Prostate gland (tissue), 2 donors: ENCODE results near the gene TP53BP2.

Experiments used
- POLR2AphosphoS5 ChIP-seq: sonication (generic); formaldehyde crosslinking; IDR thresholded peaks from one replicate; pipeline ENCODE4 v1.6.1; 2017; ENCODE audit warnings: antibody characterized with exemption
- TF ChIP-seq, protein P1 (sequence below), 4 experiments: fragments of 200-600 bp in 2 of 4; fragments of 450-650 bp in 2 of 4; sonication (generic) in 2 of 4; IDR thresholded peaks; 1 replicate in 3 of 4; 2 replicates in 1 of 4; pipeline ENCODE4 v1.5.1; 2016 to 2019; ENCODE audit warnings: antibody characterized with exemption in 4 of 4, mild to moderate bottlenecking in 2 of 4, moderate library complexity in 2 of 4

DNA sequence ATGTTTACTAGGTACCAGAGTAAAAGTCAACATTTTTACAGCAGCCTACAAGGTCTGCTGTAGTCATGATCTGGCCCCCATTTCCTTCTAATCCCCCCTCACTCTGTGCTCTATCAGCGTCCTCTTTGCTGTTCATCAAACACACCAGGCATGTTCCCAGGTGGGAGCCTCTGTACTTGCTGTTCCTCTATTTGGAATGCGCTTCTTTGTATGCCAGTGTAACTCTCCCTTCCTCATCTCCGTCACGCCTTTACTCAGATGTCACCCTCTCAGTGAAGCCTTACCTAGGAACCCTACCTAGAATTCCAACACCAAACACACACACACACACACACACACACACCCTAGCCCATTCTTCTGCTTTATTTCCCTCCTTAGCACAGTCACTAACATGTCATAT is 21.0 kb downstream of the TP53BP2 start:
- TF ChIP-seq, protein P1, sequence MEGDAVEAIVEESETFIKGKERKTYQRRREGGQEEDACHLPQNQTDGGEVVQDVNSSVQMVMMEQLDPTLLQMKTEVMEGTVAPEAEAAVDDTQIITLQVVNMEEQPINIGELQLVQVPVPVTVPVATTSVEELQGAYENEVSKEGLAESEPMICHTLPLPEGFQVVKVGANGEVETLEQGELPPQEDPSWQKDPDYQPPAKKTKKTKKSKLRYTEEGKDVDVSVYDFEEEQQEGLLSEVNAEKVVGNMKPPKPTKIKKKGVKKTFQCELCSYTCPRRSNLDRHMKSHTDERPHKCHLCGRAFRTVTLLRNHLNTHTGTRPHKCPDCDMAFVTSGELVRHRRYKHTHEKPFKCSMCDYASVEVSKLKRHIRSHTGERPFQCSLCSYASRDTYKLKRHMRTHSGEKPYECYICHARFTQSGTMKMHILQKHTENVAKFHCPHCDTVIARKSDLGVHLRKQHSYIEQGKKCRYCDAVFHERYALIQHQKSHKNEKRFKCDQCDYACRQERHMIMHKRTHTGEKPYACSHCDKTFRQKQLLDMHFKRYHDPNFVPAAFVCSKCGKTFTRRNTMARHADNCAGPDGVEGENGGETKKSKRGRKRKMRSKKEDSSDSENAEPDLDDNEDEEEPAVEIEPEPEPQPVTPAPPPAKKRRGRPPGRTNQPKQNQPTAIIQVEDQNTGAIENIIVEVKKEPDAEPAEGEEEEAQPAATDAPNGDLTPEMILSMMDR (IDR thresholded peaks at IDR 0.05) = no peak
- no peak for TF ChIP-seq POLR2AphosphoS5
